HT1080 (cell line): ENCODE data around the gene NOX5. TPM values are rescaled to one million over a fixed set of nuclear protein-coding genes. Genes with fewer than 3 reads are reported as not detected.

Experiments used
- DNase-seq: peaks from one replicate; pipeline ENCODE4 v3.0.0-alpha.2; 2015; ENCODE audit warnings: low read depth
- total RNA-seq: library from RNA; depleted of rRNA; stranded (reverse); fragments of >200 nt; shearing (Covaris generic); gene quantifications from 2 replicates; pipeline ENCODE4 v1.2.3, GENCODE V29; 2014

NOX5 gene
- total RNA-seq, 1 experiment from 2014 or later, result 0.03 TPM

DNA sequence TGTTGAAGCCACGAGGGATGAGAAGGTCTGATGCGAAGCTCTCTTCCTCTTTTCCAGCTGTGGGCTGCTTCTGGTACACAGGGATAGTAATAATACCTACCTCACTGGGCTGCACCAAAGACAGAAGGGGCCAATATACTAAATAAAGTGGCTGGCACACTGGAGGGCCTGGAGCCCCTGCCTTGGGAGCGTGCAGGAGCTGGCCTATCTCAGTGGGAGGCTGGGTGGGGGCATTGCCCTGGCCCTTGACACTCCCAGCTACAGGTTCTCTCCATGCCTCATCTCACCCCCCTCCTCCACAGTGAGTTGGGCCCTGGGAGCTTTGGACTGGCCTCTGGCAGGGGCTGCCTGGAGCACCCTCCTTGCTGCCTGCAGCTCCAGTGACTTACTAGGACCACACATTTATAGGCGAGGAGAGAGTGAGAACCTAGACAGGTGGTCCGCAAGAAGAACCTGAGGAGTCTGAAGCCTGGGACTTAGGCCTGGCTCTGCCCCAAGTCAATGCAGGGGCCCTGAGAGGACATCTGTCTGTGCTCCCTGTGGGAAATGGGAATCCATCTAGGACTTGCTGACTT lies 1.6 kb downstream of the NOX5 start:
- no peak for DNase-seq

DNA sequence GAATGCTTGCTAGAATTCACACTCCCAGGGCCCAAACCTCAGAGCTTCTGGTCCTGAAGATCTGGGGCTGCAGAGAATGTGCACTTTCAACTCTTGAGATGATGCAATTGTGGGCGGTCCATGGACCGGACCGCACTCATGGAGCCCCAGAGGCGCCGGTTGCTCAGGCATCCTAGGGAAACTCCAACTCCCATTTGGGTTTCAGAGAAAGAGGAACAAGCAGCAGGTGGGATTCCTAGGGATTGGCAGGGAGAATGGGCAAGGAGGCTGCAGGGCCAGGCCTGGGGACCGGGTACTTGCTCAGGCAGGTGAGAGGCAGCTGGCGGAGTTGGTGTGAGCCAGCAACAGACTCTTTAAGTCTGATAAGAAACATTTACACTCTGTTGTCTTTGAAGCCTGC lies 3.5 kb downstream of the NOX5 start:
- no peak for DNase-seq

DNA sequence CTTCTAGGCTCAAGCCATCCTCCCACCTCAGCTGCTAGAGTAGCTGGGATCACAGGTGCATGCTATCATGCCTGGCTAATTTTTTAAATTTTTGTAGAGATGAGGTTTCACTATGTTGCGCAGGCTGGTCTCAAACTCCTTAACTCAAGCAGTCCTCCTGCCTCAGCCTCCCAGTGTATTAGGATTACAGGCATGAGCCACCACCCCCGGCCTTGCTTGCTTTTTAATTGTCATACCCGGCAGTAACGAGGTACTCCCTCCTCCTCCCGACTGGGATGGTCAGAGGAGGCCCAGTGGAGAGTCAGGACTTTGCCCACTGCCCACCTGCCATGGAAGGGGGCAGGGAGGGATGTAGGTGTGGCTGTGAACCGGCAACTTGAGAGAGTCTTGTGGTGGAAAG lies 4.5 kb downstream of the NOX5 start:
- DNase-seq, result no peak

DNA sequence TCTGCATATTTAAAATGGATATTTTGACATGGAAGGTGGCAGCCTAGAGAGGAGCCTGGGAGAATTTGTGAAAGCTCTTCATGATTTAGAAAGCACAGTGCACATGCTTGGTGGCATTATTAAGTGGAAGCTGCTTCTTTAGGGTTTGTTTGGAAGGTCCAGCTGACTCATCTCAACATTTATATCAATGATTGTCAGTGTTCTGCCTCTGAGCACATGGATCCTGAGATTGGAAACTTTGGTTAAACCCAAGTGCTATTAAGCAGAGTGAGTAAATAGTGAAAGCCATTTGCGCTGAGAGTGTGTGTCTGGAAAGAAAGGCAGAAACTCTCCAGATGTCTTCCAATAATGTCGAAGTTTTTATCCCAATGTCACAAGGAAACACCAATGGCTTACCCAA lies 7.4 kb downstream of the NOX5 start:
- DNase-seq, result no peak

DNA sequence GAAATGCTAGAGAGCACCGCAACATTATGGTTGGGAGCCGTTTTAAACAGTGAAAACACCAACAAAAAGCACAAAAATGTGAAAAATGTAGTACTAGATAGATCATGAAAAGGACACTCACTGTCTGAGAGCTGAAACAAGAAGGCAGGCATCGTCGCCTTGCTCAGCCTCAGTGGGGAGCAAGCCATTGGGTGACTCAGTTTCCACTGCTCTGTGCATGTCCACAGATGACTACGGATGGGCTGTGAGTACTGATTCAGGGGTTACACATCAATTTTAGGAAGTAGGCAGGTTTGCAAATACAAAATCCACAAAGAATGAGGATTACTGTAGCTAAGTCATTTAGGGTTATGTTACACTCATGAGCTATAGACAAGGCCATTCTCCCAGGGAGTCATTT lies 10.8 kb downstream of the NOX5 start:
- no peak for DNase-seq

DNA sequence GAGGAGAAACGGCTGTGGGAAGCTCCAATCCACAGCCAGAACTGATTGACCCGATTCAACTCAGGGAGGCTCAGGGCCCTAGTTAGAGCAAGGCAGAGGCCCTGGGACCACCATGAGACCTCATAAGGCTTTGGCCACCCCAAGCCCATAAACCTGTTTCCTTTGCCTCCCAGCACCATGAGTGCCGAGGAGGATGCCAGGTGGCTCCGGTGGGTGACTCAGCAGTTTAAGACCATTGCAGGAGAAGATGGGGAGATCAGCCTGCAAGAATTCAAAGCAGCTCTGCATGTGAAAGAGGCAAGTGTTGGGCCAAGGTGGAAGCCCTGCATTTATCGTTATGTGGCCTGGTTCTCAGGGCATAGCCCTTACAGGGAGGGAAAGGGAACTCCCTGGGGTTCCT lies 11.9 kb downstream of the NOX5 start:
- no peak for DNase-seq

DNA sequence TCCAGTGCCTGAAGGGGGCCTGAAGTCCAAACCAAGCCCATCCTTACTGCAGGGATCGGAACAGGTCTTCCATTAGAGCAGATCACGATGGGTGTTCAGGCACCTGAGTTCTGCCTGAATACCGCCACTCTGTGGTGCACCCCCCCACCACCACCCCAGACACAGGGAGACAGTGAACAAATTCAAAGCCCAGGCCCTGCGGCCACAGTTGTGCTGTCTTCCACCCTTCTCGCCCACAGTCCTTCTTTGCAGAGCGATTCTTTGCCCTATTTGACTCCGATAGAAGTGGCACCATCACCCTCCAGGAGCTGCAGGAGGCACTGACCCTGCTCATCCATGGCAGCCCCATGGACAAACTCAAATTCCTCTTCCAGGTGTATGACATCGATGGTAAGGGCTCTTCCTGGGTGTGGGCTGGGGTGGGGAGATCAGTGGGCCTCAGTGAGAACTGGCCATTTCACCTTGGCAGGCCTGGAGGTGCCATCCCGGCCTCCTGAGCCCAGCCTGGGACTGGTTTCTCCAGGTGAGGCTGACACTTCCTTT lies 13.6 kb downstream of the NOX5 start:
- no peak for DNase-seq

DNA sequence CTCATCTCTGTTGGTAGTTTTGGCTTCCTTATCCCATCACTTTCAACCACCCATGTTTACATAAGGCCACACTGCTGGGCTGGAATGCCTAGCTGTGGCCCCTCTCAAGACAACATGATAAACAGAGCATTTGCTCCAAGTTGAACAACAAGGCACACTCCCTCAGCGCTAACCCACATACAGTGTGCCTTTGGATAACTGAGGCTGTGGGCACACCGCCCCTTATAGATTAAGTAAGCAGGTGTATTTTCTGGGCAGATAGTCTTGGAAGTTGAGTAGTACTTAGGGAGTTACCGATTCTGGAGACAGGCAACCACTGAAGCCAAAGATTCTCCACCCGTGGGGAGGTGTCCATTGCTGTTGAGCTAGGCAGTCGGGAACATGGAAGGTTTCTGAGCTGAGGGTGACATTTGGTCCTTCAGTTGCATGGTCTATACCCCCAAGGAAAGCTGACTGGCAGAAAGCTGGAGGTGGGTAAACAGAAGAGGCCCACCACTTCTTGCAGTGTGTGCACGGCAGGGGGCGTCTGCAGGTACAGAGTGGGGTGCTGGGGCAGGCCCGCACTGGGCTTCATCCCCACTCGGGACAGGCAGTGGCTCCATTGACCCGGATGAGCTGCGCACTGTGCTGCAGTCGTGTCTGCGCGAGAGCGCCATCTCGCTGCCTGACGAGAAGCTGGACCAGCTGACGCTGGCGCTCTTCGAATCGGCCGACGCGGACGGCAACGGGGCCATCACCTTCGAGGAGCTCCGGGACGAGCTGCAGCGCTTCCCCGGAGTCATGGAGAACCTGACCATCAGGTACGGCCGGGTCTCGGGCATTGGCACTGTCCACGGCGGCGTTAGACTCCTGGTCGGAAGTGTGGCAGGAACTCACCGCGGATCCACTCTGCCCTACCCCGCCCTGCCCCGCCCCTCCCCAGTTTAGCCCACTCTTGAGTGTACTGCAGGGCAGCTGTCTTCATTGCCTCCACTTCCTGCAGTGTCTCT lies 16.8 kb downstream of the NOX5 start:
- DNase-seq, result no peak

DNA sequence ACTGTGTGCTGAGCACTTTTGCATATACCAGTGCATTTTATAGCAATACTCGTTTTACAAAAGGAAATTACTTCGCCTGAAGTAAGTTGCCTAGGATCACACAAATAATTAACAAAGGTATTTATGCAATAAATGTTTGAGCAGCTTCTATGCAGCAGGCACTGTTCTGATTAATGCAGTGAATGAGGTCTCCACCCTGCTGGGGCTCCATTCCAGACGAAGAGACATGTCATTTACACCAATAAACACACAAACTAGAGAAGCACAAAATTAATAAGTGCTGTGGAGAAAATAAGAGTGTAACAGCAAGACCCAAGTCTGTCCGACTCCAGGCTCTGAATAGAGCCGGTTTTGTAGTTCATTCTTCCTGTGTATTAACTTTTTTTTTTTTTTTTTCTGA lies 17.5 kb downstream of the NOX5 start:
- no peak for DNase-seq

DNA sequence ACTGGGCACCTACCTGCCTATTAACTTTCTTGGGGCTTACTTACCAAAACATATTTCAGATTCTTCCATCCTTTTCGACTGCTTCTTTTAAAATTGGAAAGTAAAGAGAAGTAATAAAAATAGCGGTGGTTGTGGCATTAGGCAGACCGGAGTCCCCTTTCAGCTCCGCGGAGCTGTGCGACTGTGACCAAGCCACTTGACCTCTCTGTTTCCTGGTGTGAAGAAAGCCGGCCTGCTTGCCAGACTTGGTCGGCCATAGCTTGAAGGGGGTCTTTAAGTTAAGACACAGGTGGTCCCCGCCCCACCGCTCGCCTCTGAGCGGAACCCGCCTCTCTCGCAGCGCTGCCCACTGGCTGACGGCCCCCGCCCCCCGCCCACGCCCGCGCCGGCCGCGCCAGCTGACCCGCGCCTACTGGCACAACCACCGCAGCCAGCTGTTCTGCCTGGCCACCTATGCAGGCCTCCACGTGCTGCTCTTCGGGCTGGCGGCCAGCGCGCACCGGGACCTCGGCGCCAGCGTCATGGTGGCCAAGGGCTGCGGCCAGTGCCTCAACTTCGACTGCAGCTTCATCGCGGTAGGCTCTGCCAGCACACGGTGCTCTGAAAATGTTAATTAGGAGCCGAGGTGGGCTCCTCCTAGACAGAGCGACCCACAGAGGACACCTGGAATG lies 18.3 kb downstream of the NOX5 start:
- no peak for DNase-seq

DNA sequence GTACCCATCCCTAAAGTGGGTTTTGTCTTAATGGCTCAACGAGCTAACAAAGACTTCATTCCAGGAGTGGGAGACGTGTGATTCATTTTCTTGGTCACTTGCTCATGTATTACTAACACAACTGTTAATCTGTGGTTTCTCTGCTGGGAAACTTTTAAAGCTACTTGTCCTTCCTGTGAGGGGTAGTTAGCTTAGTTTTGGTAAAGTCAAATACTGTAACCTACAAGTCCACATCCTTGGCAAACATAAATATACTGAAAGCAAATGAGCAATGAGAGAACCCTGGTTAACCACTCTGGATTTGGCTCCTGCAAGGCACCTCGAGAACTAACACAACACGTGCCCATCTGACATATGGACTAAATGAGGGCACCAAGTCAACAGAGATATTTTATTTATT lies 19.9 kb downstream of the NOX5 start:
- peak; percentile 91 for DNase-seq

DNA sequence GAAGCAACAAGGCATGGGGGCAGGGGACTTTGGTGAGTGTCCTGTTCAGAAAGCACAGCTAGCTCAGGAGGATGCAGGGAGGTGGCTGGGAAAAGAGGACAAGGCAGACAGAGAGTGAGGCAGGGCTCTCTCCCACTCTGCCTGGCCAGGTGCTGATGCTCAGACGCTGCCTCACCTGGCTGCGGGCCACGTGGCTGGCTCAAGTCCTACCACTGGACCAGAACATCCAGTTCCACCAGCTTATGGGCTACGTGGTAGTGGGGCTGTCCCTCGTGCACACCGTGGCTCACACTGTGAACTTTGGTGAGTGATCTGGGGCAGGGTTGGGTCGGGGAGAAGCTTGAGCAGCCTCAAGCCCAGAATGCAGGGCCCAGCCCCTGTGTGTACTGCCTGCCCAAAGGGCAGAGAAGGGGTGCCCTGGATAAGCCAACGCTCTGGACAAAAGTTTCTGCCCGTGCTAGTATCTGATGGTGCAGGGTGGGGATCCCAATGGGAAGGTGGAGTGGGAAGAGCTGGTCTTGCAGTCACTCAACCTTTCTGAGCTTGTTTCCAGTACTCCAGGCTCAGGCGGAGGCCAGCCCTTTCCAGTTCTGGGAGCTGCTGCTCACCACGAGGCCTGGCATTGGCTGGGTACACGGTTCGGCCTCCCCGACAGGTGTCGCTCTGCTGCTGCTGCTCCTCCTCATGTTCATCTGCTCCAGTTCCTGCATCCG lies 20.9 kb downstream of the NOX5 start:
- DNase-seq, result no peak

DNA sequence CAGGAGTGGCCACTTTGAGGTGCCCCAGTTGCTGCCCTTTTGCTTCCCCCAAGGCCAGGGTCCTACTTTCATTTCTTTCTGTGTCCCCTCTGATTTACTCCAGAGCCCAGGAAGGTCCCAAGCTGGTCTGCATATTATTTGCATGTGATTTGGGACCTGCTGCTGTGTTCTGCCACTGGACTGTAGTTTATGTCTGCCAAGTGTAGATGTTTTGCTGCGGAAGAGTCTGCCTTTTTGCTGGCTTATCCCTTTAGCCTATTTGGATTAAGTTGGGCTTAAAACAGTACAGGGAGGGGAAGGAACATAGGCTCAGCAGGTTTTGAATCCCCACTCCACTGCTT lies 21.4 kb downstream of the NOX5 start:
- no peak for DNase-seq

DNA sequence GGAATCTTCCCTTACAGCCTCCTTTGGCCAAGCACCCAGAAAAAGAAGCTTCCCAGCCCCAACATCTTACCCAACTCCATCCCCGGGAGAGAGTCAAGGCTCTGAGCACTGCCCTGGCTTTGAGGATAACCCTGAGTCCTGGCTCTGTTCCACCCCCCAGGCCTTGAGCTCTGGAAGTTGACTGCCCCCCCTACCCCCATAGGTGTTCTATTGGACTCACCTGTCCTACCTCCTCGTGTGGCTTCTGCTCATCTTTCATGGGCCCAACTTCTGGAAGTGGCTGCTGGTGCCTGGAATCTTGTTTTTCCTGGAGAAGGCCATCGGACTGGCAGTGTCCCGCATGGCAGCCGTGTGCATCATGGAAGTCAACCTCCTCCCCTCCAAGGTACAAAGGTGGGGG lies 22.3 kb downstream of the NOX5 start:
- no peak for DNase-seq

DNA sequence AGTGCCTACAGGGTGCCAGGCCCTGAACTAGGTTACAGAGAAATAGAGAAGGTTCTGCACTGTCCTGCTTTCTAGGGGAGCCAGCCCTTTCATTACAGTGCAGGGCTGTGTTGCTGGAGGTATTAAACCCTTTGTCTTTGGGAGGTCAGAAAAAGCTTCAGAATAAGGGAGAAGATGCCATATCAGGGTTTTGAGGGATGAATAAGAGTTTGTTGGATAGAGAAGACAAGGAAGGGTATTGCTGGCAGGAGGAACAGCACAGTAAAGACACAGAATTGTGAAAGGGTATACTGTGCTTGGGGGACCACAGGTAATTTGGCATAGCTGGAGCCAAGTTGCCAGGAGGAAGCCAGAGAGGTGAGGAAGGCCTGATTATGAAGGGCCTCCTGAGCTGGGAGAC lies 23.0 kb downstream of the NOX5 start:
- no peak for DNase-seq

DNA sequence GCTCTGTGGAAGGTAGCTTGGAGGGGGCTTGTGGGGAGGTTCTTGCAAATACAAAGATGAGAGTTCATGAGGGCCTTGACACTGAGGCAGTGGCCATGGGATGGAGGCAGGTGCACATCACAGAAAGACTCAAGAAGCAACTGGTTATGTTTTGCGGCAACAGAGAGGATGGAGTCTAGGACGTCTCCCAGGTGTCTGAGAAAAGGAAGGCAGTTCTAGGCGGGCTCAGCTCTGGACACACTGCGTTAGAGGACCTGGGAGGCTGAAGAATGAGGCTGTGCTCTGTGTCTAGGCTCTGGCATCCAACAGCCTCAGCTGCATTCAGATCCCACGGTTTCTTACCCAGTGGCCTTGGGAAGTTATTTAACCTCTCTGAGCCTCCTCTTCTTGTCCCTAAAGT lies 23.5 kb downstream of the NOX5 start:
- DNase-seq, result no peak

DNA sequence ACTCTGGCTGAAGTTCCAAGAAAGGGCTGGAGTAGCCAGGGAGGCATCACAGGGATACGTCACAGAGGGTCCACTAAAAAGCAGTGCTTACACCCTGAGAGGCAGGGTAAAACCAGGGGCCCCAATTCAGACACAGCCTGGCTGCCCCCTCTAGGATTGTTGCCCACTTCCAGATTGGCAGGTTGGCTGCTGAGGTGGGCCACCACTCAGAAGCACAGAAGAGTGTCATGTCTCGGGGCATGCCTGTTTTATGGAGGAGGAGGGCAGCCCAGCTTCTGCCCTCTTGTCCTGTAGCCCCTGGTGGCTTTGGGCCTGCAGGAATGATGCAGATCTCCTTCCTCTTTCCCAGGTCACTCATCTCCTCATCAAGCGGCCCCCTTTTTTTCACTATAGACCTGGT lies 24.0 kb downstream of the NOX5 start:
- DNase-seq, result no peak

DNA sequence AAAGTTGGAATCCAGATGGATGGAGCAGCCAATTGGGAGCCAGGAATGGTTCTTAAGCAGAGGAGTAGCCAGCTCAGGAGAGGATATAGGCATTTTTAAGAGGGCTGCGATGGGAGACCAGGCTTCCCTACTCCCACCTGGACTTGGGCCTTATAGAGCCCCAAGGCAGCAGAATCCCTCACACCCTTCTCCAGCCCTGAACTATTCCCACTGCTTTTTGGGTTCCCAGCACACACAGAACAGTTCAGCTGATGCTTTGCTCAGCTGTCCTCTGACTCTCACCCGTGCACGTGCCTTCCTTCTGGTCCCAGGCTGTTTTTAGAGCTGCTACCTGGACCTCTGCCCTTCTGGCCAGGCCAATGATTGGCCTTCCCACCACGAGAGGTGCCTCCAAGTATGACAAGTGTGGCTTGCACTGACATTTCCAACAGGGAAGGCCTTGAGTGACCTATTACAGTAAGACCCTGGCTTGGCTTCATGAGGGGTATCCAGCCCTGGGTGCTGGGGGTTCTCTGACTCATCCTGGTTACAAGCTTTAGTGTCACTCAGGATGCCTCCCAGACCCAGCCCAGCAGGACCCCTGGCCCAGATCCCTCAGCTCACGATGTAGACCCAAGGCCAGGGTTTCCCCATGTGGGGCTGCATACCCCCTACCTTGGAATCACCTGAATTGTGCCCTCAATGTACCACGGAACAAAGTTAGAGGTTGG lies 25.2 kb downstream of the NOX5 start:
- DNase-seq, result no peak

DNA sequence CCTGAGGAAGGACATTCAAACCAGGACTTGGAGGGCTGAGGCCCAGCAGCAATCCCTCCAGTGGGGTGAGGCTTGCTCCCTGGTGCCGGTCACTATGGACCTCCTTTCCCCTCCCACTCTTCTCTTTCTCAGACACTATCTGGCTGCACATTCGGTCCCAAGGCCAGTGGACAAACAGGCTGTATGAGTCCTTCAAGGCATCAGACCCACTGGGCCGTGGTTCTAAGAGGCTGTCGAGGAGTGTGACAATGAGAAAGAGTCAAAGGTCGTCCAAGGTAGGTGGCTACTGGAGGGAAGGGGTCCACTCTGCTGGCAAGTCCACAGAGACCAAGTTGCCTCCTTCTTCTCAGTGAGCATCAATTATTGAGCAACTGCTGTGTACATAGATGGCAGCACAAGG lies 28.0 kb downstream of the NOX5 start:
- DNase-seq, result no peak

DNA sequence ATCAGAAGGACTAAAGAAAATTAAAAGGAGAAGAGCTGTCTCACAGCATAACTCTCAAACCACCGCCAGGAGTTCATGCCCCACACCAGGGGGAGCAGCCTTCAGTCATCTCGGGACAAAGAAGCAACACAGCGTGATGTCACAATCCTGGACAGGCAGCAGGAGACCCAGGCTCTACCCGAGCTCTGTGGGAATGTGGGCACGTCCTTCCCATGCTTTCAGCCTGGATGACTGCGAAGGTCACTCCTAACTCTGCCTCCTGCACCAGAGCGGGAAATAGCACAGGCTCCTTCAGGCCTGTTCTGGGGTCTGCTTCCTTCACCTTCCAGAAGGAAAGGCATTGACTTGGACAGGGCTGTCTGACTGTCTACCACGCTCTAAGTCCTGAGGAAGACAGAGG lies 31.3 kb downstream of the NOX5 start:
- DNase-seq, result peak; percentile 17

DNA sequence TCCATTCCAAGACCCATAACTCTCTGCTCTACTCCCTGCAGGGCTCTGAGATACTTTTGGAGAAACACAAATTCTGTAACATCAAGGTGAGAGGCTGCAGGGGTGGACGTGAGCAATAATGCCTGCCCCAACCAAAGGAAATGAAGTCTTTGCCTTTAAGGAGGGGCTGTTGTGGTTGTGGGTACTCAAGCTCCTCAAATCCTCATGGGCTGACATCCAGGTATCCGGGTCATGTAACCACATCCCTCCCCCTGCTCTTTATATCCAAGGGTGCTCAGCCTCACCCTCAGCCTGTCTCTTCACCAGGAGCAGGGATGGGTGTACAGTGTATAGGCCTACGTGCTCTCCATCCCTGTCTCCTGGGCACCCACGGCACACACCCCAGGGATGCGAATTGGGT lies 32.3 kb downstream of the NOX5 start:
- peak; percentile 29 for DNase-seq
